GM21529 (cell line): ENCODE results near the gene CORO7.
A peak's percentile ranks its signal among the peaks of the same experiment; 100 is the strongest.

Source experiments
- ATAC-seq: cut with Tn5 transposase; IDR thresholded peaks from one replicate; pipeline ENCODE4 v1.9.1; 2021; ENCODE audit not compliant: unreplicated experiment

CORO7 gene

DNA sequence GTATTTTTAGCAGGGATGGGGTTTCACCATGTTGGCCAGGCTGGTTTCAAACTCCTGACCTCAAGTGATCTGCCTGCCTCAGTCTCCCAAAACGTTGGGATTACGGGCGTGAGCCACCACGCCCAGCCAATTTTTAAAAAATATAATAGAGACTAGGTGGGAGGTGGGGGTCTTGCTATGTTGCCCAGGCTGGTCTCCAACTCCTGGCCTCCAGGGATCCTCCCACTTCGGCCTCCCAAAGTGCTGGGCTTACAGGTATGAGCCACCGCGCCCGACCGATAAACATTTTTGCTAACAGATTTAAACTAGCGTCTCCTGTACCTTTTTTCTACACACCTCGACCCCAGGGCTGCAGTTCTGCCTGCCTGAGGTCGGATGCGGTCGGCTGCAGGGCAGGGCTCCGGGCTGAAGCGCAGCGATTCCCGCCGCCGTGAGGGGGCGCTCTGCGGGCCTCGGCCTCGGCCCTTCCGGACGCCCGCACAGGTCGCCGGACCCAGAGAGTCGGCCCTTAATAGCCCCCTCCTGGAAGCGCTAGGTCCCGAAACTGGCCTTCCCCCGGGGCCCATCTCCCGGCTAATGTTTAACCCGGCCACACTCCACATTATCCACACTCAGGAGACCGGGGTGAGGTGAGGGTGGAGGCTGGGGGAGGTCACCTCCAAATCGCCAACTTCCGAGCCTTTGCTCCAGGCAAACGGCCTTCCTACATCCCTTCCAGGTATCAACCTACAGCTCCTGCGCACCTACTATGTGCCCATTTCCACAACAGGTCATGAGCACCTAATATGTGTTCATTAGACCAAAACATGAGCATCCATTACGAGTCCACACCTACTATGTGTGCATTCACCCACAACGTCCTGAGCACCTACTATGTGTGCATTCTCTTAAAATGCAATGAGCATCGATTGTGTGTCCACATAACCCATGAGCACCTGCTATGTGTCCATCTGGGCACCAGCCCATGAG is 102.5 kb downstream of the CORO7 start:
- ATAC-seq = no peak

DNA sequence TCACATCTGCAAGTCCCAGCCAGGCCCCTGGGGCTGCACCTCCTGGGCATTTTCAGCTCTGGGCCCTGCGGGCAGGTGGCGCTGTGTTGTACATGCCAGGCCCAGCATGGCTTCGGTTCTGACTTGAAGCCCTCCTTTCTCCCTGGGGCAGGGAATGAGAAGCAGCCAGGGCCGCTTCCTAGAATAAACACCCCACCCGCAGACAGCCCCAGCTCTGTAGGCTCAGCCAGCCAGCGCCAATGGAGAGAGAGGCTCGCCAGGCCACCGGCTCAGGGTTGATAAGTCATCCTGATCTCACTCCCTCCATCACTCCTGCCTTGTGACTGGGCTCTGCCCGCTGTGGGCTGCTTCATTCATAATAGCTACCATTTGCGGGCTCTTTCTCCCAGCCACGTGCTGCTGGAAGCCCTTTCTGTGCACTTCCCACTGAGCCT is 106.5 kb downstream of the CORO7 start:
- ATAC-seq = no peak

DNA sequence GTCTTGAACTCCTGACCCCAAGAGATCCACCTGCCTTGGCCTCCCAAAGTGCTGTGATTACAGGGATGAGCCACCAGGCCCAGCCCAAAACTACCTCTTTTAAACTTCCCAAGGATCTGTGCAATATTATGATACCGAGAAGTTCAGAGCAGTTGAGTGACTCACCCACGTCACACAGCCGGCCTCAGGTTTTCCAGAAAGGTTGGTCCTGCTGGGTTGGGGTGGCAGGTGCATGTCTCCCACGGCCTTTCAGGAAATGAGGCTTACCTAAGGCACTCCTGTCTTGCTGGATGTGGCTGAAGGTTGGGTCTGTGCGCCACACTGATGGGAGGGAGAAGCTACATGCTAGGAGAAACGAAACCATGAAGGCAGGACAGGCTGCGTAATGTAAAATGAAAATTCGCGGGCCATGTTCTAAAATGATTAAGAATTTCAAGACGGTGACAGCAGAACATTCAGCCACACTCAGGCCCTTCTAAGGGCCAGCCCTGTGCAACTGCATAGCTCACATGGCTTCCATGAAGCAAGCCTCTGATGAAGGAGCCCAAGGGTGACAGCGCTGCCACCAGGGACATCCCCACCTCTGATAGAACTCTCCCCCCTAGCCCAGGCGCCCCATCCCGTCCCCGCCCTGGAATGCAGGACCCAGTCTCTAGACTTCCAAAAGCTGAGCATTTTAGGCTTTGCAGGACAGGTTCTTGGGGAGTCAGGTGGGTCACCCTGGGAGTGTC is 107.1 kb downstream of the CORO7 start:
- no peak for ATAC-seq

DNA sequence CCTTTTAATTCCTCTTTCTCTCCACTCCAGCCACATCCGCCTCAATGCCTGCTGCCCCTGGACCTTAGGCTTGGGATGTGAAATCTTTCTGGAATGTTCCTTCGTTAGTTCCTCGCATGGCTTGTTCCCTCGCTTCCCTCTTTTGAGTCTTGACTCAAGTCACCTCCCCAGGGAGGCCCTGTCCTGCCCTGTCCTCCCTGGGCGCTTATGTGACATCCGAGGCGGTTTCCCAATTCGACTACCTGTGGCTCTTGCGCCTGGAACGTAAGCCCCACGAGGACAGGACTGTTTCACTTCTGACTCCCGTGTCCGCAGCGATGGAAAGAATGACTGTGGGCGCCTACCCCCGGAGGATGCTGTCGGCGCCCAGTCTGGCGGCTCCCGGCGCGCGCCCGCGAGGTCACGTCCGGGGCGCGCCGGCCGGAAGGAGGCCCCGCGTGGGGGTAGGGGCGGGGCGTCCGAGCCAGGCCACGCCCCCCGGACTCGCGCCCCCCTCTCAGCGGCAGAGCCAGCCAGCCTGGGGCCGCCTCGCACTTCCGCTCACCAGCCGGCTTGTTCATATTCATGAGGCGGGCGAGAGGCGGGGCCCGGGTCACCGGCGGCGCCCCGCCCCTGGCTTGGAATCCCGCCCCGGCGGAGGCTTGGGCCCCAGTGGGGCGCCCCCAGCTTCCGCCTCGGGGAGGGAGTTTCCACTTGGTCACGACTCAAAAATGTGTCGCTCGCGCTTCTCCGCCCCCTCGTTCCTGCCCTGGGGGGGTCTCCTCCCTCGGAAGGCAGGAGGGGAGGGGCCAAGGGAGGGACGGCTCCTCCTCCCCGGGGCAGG is 109.0 kb downstream of the CORO7 start:
- ATAC-seq = peak; percentile 82

DNA sequence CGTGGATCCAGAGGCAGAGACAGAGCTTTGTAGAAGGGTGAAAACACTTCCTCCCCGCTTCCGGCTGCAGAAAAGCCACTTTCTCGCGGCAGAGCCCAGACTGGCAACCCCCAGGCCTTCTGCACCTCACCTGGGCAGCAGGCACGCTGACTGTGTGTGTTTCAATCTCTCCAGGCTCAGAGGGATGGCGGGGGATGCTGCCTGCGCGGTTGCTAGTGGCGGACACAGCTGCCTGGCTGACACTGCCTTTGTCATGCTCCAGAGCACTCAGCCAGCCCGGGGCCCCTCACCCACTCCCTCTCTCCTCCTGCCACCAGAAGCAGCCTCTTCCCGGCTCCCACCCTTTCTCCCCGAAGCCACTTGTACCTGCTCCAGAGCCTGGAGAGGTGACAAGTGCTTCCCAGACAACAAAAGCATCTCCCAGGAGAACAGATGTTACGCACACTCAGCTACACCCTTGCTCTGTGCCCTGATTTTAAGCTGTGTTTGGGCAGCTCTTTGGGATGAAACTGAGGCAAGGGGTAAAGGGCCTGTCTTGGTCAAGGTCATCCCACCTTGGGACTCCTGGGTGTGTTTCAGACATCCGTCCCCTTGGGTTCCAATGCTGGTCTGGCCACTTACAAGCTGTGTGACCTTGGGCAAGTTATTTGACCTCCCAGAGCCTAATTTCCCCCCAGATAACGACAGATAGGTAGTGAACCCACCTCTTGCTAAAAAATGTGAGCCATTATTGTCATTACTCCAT is 109.8 kb downstream of the CORO7 start:
- no peak for ATAC-seq
